ENCODE results near the gene OCLN. TPM values are rescaled to one million over a fixed set of nuclear protein-coding genes. Genes with fewer than 3 reads are reported as not detected.

OCLN gene
- polyA plus RNA-seq, 4 donors: 7.8 to 134 (median 12.3) TPM

GRCh38 chr5:69522035-69522434 lies 29.4 kb downstream of the OCLN start:
- DNase-seq (no peak), FAIRE-seq (no peak)
- Histone ChIP-seq H3K9me3 (ENCODE audit: control insufficient read depth in 2 of 2, insufficient read depth in 1 of 2, low read depth in 1 of 2, low read length in 1 of 2) (no peaks in the 10 kb centered on the region), H3K4me1 (ENCODE audit: control insufficient read depth in 3 of 3, insufficient read depth in 2 of 3, low read depth in 1 of 3, low read length in 2 of 3) (peaks cover 0 to 55% (median 0%) of the 10 kb centered on the region in 3 donors), H3K4me3 (ENCODE audit: low read depth in 1 of 3, low read length in 3 of 3) (no peak overlapping the region), H3K36me3 (ENCODE audit: control insufficient read depth in 3 of 3, insufficient read depth in 2 of 3, low read depth in 1 of 3, low read length in 3 of 3) (peaks cover 0 to 42% (median 0%) of the 10 kb centered on the region in 3 donors), H3K27ac (ENCODE audit: low read depth in 1 of 3, low read length in 2 of 3) (peak overlapping the region in 2 of 3 donors; percentile 11 to 55), H3K27me3 (ENCODE audit: control insufficient read depth in 3 of 3, insufficient read depth in 3 of 3, low read length in 3 of 3) (no peaks in the 10 kb centered on the region)
- WGBS, 3 donors: 61 to 73% (median 62%) methylated on average over 3 of the region's 3 CpGs

- H3K9me3 ChIP-seq (ENCODE audit: control insufficient read depth in 2 of 2, insufficient read depth in 1 of 2, low read depth in 1 of 2, low read length in 1 of 2): no peaks in the 10 kb centered on the region
- peaks cover 0 to 39% (median 2%) of the 10 kb centered on the region in 3 donors for H3K36me3 ChIP-seq (ENCODE audit: control insufficient read depth in 3 of 3, insufficient read depth in 2 of 3, low read depth in 1 of 3, low read length in 3 of 3)
- FAIRE-seq (no peak), DNase-seq (peak; percentile 79 to 83)
- H3K27me3 ChIP-seq (ENCODE audit: control insufficient read depth in 3 of 3, insufficient read depth in 3 of 3, low read length in 3 of 3): no peaks in the 10 kb centered on the region
- H3K4me3 ChIP-seq (ENCODE audit: low read depth in 1 of 3, low read length in 3 of 3): no peak overlapping the region
- peak overlapping the region in 2 of 3 donors; percentile 37 to 86 for H3K27ac ChIP-seq (ENCODE audit: low read depth in 1 of 3, low read length in 2 of 3)
- peaks cover 6 to 50% (median 10%) of the 10 kb centered on the region in 3 donors for H3K4me1 ChIP-seq (ENCODE audit: control insufficient read depth in 3 of 3, insufficient read depth in 2 of 3, low read depth in 1 of 3, low read length in 2 of 3)
- WGBS, 3 donors: 25 to 55% (median 38%) methylated on average over 2 of the region's 2 CpGs
These were observed 32.9 kb downstream of the OCLN start for GRCh38 chr5:69525490-69525889.

- DNase-seq (peak in 1 of 2 donors; percentile 4), FAIRE-seq (no peak)
- H3K9me3 ChIP-seq (ENCODE audit: control insufficient read depth in 2 of 2, insufficient read depth in 1 of 2, low read depth in 1 of 2, low read length in 1 of 2): no peaks in the 10 kb centered on the region
- H3K36me3 ChIP-seq (ENCODE audit: control insufficient read depth in 3 of 3, insufficient read depth in 2 of 3, low read depth in 1 of 3, low read length in 3 of 3): peaks cover 0 to 41% (median 2%) of the 10 kb centered on the region in 3 donors
- peaks cover 6 to 53% (median 12%) of the 10 kb centered on the region in 3 donors for H3K4me1 ChIP-seq (ENCODE audit: control insufficient read depth in 3 of 3, insufficient read depth in 2 of 3, low read depth in 1 of 3, low read length in 2 of 3)
- 94 to 97% (median 95%) methylated on average over 9 of the region's 9 CpGs for WGBS, 3 donors
- no peak overlapping the region for H3K4me3 ChIP-seq (ENCODE audit: low read depth in 1 of 3, low read length in 3 of 3)
- H3K27ac ChIP-seq (ENCODE audit: low read depth in 1 of 3, low read length in 2 of 3): peak overlapping the region in 1 of 3 donors; percentile 86
- no peaks in the 10 kb centered on the region for H3K27me3 ChIP-seq (ENCODE audit: control insufficient read depth in 3 of 3, insufficient read depth in 3 of 3, low read length in 3 of 3)
These were observed 34.1 kb downstream of the OCLN start for GRCh38 chr5:69526660-69527059.

- WGBS, 3 donors: 80 to 85% (median 84%) methylated on average over 7 of the region's 7 CpGs
- FAIRE-seq: no peak
- Histone ChIP-seq H3K4me1 (ENCODE audit: control insufficient read depth in 3 of 3, insufficient read depth in 2 of 3, low read depth in 1 of 3, low read length in 2 of 3) (peaks cover 6 to 54% (median 12%) of the 10 kb centered on the region in 3 donors), H3K27ac (ENCODE audit: low read depth in 1 of 3, low read length in 2 of 3) (peak overlapping the region in 1 of 3 donors; percentile 70), H3K9me3 (ENCODE audit: control insufficient read depth in 2 of 2, insufficient read depth in 1 of 2, low read depth in 1 of 2, low read length in 1 of 2) (no peaks in the 10 kb centered on the region), H3K27me3 (ENCODE audit: control insufficient read depth in 3 of 3, insufficient read depth in 3 of 3, low read length in 3 of 3) (no peaks in the 10 kb centered on the region), H3K4me3 (ENCODE audit: low read depth in 1 of 3, low read length in 3 of 3) (no peak overlapping the region), H3K36me3 (ENCODE audit: control insufficient read depth in 3 of 3, insufficient read depth in 2 of 3, low read depth in 1 of 3, low read length in 3 of 3) (peaks cover 0 to 43% (median 4%) of the 10 kb centered on the region in 3 donors)
- peak in 1 of 2 donors; percentile 24 for DNase-seq
These were observed 34.7 kb downstream of the OCLN start for GRCh38 chr5:69527128-69527770.

- no peaks in the 10 kb centered on the region for H3K27me3 ChIP-seq (ENCODE audit: control insufficient read depth in 3 of 3, insufficient read depth in 3 of 3, low read length in 3 of 3)
- H3K9me3 ChIP-seq (ENCODE audit: control insufficient read depth in 2 of 2, insufficient read depth in 1 of 2, low read depth in 1 of 2, low read length in 1 of 2): no peaks in the 10 kb centered on the region
- DNase-seq: peak; percentile 49 to 75
- H3K4me3 ChIP-seq (ENCODE audit: low read depth in 1 of 3, low read length in 3 of 3): no peak overlapping the region
- peaks cover 0 to 41% (median 4%) of the 10 kb centered on the region in 3 donors for H3K36me3 ChIP-seq (ENCODE audit: control insufficient read depth in 3 of 3, insufficient read depth in 2 of 3, low read depth in 1 of 3, low read length in 3 of 3)
- peaks cover 6 to 54% (median 12%) of the 10 kb centered on the region in 3 donors for H3K4me1 ChIP-seq (ENCODE audit: control insufficient read depth in 3 of 3, insufficient read depth in 2 of 3, low read depth in 1 of 3, low read length in 2 of 3)
- WGBS, 3 donors: 35 to 61% (median 44%) methylated on average over 5 of the region's 5 CpGs
- peak overlapping the region in 1 of 3 donors; percentile 70 for H3K27ac ChIP-seq (ENCODE audit: low read depth in 1 of 3, low read length in 2 of 3)
- no peak for FAIRE-seq
These were observed 35.4 kb downstream of the OCLN start for GRCh38 chr5:69528035-69528434.

- Histone ChIP-seq H3K4me3 (ENCODE audit: low read depth in 1 of 3, low read length in 3 of 3) (no peak overlapping the region), H3K27me3 (ENCODE audit: control insufficient read depth in 3 of 3, insufficient read depth in 3 of 3, low read length in 3 of 3) (no peaks in the 10 kb centered on the region), H3K36me3 (ENCODE audit: control insufficient read depth in 3 of 3, insufficient read depth in 2 of 3, low read depth in 1 of 3, low read length in 3 of 3) (peaks cover 0 to 39% (median 4%) of the 10 kb centered on the region in 3 donors), H3K4me1 (ENCODE audit: control insufficient read depth in 3 of 3, insufficient read depth in 2 of 3, low read depth in 1 of 3, low read length in 2 of 3) (peaks cover 6 to 54% (median 12%) of the 10 kb centered on the region in 3 donors), H3K27ac (ENCODE audit: low read depth in 1 of 3, low read length in 2 of 3) (no peak overlapping the region), H3K9me3 (ENCODE audit: control insufficient read depth in 2 of 2, insufficient read depth in 1 of 2, low read depth in 1 of 2, low read length in 1 of 2) (no peaks in the 10 kb centered on the region)
- DNase-seq (no peak), FAIRE-seq (no peak)
- WGBS, 3 donors: 87 to 91% (median 87%) methylated on average over 4 of the region's 4 CpGs
These were observed 36.0 kb downstream of the OCLN start for GRCh38 chr5:69528609-69529008.

GRCh38 chr5:69530561-69531405 lies 38.2 kb downstream of the OCLN start:
- Histone ChIP-seq H3K27me3 (ENCODE audit: control insufficient read depth in 3 of 3, insufficient read depth in 3 of 3, low read length in 3 of 3) (no peaks in the 10 kb centered on the region), H3K4me1 (ENCODE audit: control insufficient read depth in 3 of 3, insufficient read depth in 2 of 3, low read depth in 1 of 3, low read length in 2 of 3) (peaks cover 6 to 44% (median 12%) of the 10 kb centered on the region in 3 donors), H3K4me3 (ENCODE audit: low read depth in 1 of 3, low read length in 3 of 3) (no peak overlapping the region), H3K36me3 (ENCODE audit: control insufficient read depth in 3 of 3, insufficient read depth in 2 of 3, low read depth in 1 of 3, low read length in 3 of 3) (peaks cover 0 to 28% (median 4%) of the 10 kb centered on the region in 3 donors), H3K27ac (ENCODE audit: low read depth in 1 of 3, low read length in 2 of 3) (peak overlapping the region in 1 of 3 donors; percentile 54), H3K9me3 (ENCODE audit: control insufficient read depth in 2 of 2, insufficient read depth in 1 of 2, low read depth in 1 of 2, low read length in 1 of 2) (no peaks in the 10 kb centered on the region)
- FAIRE-seq: no peak
- peak in 1 of 2 donors; percentile 19 for DNase-seq
- WGBS, 3 donors: 52 to 66% (median 56%) methylated on average over 7 of the region's 7 CpGs

- WGBS, 3 donors: 53 to 76% (median 70%) methylated on average over 3 of the region's 3 CpGs
- peaks cover 0 to 24% (median 4%) of the 10 kb centered on the region in 3 donors for H3K36me3 ChIP-seq (ENCODE audit: control insufficient read depth in 3 of 3, insufficient read depth in 2 of 3, low read depth in 1 of 3, low read length in 3 of 3)
- H3K9me3 ChIP-seq (ENCODE audit: control insufficient read depth in 2 of 2, insufficient read depth in 1 of 2, low read depth in 1 of 2, low read length in 1 of 2): no peaks in the 10 kb centered on the region
- peak overlapping the region in 1 of 3 donors; percentile 54 for H3K27ac ChIP-seq (ENCODE audit: low read depth in 1 of 3, low read length in 2 of 3)
- no peak for DNase-seq
- no peak overlapping the region for H3K4me3 ChIP-seq (ENCODE audit: low read depth in 1 of 3, low read length in 3 of 3)
- no peak for FAIRE-seq
- H3K27me3 ChIP-seq (ENCODE audit: control insufficient read depth in 3 of 3, insufficient read depth in 3 of 3, low read length in 3 of 3): no peaks in the 10 kb centered on the region
- peaks cover 6 to 39% (median 12%) of the 10 kb centered on the region in 3 donors for H3K4me1 ChIP-seq (ENCODE audit: control insufficient read depth in 3 of 3, insufficient read depth in 2 of 3, low read depth in 1 of 3, low read length in 2 of 3)
These were observed 38.8 kb downstream of the OCLN start for GRCh38 chr5:69531406-69531801.
